Neural crest cell (in vitro differentiated cells): ENCODE data around the gene ZNF830. TPM values are rescaled to one million over a fixed set of nuclear protein-coding genes. Genes with fewer than 3 reads are reported as not detected.

Experiments
- DNase-seq: peaks from one replicate; pipeline ENCODE4 v3.0.0; 2021; ENCODE audit warnings: low read depth, mixed read lengths, low spot score
- H3K27ac Mint-ChIP-seq: one replicate; pipeline ENCODE4 v1.8.0; 2021; ENCODE audit warnings: mild to moderate bottlenecking, mixed read lengths; ENCODE audit not compliant: unreplicated experiment
- H3K27me3 Mint-ChIP-seq: 2 replicates; pipeline ENCODE4 v1.8.0; 2021; ENCODE audit warnings: low read depth, mild to moderate bottlenecking, mixed read lengths
- H3K36me3 Mint-ChIP-seq: 2 replicates; pipeline ENCODE4 v1.8.0; 2021; ENCODE audit warnings: low read depth, mild to moderate bottlenecking, mixed read lengths
- H3K4me1 Mint-ChIP-seq: 2 replicates; pipeline ENCODE4 v1.8.0; 2021; ENCODE audit warnings: mixed read lengths
- H3K4me3 Mint-ChIP-seq: one replicate; pipeline ENCODE4 v1.8.0; 2021; ENCODE audit warnings: mild to moderate bottlenecking, mixed read lengths
- H3K9me3 Mint-ChIP-seq: 2 replicates; pipeline ENCODE4 v1.8.0; 2021; ENCODE audit warnings: mixed read lengths
- total RNA-seq: library from RNA; stranded (reverse); gene quantifications from 2 replicates; pipeline ENCODE4 v1.2.1, GENCODE V29; 2021
- TF ChIP-seq, protein P1 (sequence below): fragments of 200-600 bp; sonication (generic); conservative IDR thresholded peaks from 2 replicates; pipeline ENCODE4 v1.5.0; 2021; ENCODE audit warnings: antibody characterized with exemption, mild to moderate bottlenecking

ZNF830 gene
- total RNA-seq, 1 donor from 2014 or later: 21.2 TPM

- H3K9me3 Mint-ChIP-seq: no peaks in the 10 kb centered on the region
- no peak overlapping the region for H3K27ac Mint-ChIP-seq
- TF ChIP-seq, protein P1, sequence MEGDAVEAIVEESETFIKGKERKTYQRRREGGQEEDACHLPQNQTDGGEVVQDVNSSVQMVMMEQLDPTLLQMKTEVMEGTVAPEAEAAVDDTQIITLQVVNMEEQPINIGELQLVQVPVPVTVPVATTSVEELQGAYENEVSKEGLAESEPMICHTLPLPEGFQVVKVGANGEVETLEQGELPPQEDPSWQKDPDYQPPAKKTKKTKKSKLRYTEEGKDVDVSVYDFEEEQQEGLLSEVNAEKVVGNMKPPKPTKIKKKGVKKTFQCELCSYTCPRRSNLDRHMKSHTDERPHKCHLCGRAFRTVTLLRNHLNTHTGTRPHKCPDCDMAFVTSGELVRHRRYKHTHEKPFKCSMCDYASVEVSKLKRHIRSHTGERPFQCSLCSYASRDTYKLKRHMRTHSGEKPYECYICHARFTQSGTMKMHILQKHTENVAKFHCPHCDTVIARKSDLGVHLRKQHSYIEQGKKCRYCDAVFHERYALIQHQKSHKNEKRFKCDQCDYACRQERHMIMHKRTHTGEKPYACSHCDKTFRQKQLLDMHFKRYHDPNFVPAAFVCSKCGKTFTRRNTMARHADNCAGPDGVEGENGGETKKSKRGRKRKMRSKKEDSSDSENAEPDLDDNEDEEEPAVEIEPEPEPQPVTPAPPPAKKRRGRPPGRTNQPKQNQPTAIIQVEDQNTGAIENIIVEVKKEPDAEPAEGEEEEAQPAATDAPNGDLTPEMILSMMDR: no peak
- H3K4me1 Mint-ChIP-seq: peaks cover 19% of the 10 kb centered on the region
- peaks cover 22% of the 10 kb centered on the region for H3K36me3 Mint-ChIP-seq
- DNase-seq: no peak
- H3K27me3 Mint-ChIP-seq: no peaks in the 10 kb centered on the region
- H3K4me3 Mint-ChIP-seq: no peak overlapping the region
Observed at GRCh38 chr17:35011671-35012216, 50.4 kb downstream of the ZNF830 start.

Other genes starting within 250 kb of the ZNF830 start
- gene CCT6B, start 80 bp upstream of the ZNF830 start, total RNA-seq: 2.3 and 2.5 TPM in 2 replicates
- gene LIG3, start 19.0 kb downstream of the ZNF830 start, total RNA-seq: 110 and 126 TPM in 2 replicates
- 22.5 and 23.2 TPM in 2 replicates for gene RFFL, start 102.2 kb downstream of the ZNF830 start, total RNA-seq
- gene RAD51D, start 158.3 kb downstream of the ZNF830 start, total RNA-seq: 21.3 and 22.5 TPM in 2 replicates
- not detected in 2 replicates for gene FNDC8, start 160.1 kb downstream of the ZNF830 start, total RNA-seq
- gene NLE1, start 180.8 kb downstream of the ZNF830 start, total RNA-seq: 35.8 and 40.0 TPM in 2 replicates
- not detected in 2 replicates for gene UNC45B, start 186.3 kb downstream of the ZNF830 start, total RNA-seq
- gene SLC35G3, start 232.9 kb downstream of the ZNF830 start, total RNA-seq: not detected in 2 replicates